Memory B cell (primary cell): ENCODE data around the gene GPX3.

ENCODE experiments used
- ATAC-seq: fragments of 150-1000 bp; cut with Tn5 transposase; 2 replicates; pipeline ENCODE4 v1.10.0; 2021; ENCODE audit warnings: low read depth, mild to moderate bottlenecking, moderate library complexity
- DNase-seq, 2 donors: peaks; one replicate each; pipeline ENCODE4 v3.0.0; 2022; ENCODE audit warnings: low spot score in 2 of 2
- H3K27ac Mint-ChIP-seq: one replicate; pipeline ENCODE4 v1.8.0; 2022; ENCODE audit warnings: mild to moderate bottlenecking, moderate library complexity, mixed read lengths
- H3K27me3 Mint-ChIP-seq: one replicate; pipeline ENCODE4 v1.8.0; 2022; ENCODE audit warnings: mixed read lengths
- H3K36me3 Mint-ChIP-seq: one replicate; pipeline ENCODE4 v1.8.0; 2022; ENCODE audit warnings: mild to moderate bottlenecking, mixed read lengths
- H3K4me1 Mint-ChIP-seq: one replicate; pipeline ENCODE4 v1.8.0; 2022; ENCODE audit warnings: mixed read lengths
- H3K4me3 Mint-ChIP-seq: one replicate; pipeline ENCODE4 v1.8.0; 2022; ENCODE audit warnings: mild to moderate bottlenecking, moderate library complexity, mixed read lengths
- H3K9me3 Mint-ChIP-seq: one replicate; pipeline ENCODE4 v1.8.0; 2022; ENCODE audit warnings: mixed read lengths

The GPX3 gene

DNA sequence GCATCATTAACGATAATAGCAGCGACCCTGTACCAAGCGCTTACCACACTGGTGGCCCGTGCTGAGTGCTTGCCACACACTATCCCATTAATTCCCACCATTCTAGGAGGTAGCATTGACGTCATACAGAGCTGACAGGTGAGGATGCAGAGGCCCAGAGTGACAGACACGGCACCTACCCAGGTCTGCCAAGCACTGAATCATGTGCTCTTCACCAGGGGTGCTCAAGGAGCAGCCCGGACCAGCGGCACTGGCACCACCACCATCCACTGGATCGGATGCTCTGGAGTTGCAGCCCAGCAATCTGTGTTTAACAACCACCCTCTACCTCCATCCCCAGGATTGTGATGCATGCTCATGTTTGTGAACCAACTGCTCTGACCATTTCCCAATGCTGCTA lies 57.0 kb downstream of the GPX3 start:
- ATAC-seq = no peak
- DNase-seq = no peak
- Mint-ChIP-seq H3K36me3 (peaks cover 22% of the 10 kb centered on the region), H3K27ac (peak overlapping the region; percentile 89), H3K4me3 (peak overlapping the region; percentile 91), H3K27me3 (no peaks in the 10 kb centered on the region), H3K4me1 (peaks cover 47% of the 10 kb centered on the region), H3K9me3 (no peaks in the 10 kb centered on the region)

DNA sequence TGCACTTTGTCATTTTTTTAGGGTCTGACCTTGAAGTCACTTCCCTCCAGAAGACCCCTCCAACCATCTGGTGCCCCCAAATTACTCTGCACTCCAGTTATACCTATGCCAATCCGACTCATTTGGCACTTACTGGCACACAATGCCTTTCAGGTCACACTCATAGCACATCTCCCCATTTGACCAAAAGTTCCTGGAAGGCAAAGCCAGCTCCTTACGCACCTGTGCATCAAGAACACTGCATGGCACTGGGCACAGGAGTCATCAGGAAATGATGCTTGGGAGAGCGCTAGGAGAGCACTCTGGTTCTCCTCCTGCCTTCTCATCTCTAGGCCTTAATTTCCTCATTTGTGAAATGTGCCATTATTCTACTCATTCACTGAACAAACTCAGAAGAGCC lies 57.6 kb downstream of the GPX3 start:
- H3K36me3 Mint-ChIP-seq = peaks cover 22% of the 10 kb centered on the region
- H3K9me3 Mint-ChIP-seq = no peaks in the 10 kb centered on the region
- DNase-seq (no peak), ATAC-seq (no peak)
- H3K27ac Mint-ChIP-seq = peak overlapping the region; percentile 89
- H3K27me3 Mint-ChIP-seq = no peaks in the 10 kb centered on the region
- H3K4me1 Mint-ChIP-seq = peaks cover 49% of the 10 kb centered on the region
- H3K4me3 Mint-ChIP-seq = peak overlapping the region; percentile 91
